ENCODE data around the gene SLC28A3. TPM values are rescaled to one million over a fixed set of nuclear protein-coding genes. Genes with fewer than 3 reads are reported as not detected.

The SLC28A3 gene
- total RNA-seq, 1 donor: 0.43 TPM

- TF ChIP-seq CTCF (IDR thresholded peaks at IDR 0.05; ENCODE audit: insufficient read depth, low read depth, low read length): no peak
- H3K4me3 ChIP-seq (ENCODE audit: low read depth, low read length): no peak overlapping the region
- DNase-seq (ENCODE audit: low read depth): peak; percentile 35
These were observed 42.2 kb upstream of the SLC28A3 start for GRCh38 chr9:84382720-84383119.

DNA sequence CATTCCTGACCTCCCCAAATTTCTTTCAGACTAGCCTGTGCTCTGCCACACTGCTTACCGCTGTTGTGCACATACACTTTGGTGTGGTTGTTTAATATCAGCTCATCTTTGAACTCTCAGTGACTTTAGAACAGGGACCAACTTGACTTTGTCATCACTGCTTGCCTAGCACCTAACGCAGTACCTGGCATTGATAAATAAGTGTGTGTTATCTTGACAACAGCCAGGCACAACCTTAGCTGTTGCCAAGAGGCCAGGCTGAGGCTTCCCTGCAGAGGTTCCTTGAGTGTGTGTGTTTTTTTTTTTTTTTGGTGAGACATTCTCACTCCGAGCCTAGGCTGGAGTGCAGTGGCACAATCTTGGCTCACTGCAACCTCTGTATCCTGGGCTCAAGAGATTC lies 41.0 kb upstream of the SLC28A3 start:
- no peak for DNase-seq (ENCODE audit: low read depth)
- no peak overlapping the region for H3K4me3 ChIP-seq (ENCODE audit: low read depth, low read length)
- TF ChIP-seq CTCF (IDR thresholded peaks at IDR 0.05; ENCODE audit: insufficient read depth, low read depth, low read length): no peak

GRCh38 chr9:84379740-84380139 lies 39.2 kb upstream of the SLC28A3 start:
- no peak overlapping the region for H3K4me3 ChIP-seq (ENCODE audit: low read depth, low read length)
- DNase-seq (ENCODE audit: low read depth): no peak
- TF ChIP-seq CTCF (IDR thresholded peaks at IDR 0.05; ENCODE audit: insufficient read depth, low read depth, low read length): no peak

- TF ChIP-seq CTCF (IDR thresholded peaks at IDR 0.05; ENCODE audit: insufficient read depth, low read depth, low read length): no peak
- no peak for DNase-seq (ENCODE audit: low read depth)
- H3K4me3 ChIP-seq (ENCODE audit: low read depth, low read length): no peak overlapping the region
These were observed 35.4 kb upstream of the SLC28A3 start for GRCh38 chr9:84375954-84376353.

GRCh38 chr9:84374516-84374915 lies 34.0 kb upstream of the SLC28A3 start:
- no peak overlapping the region for H3K4me3 ChIP-seq (ENCODE audit: low read depth, low read length)
- no peak for DNase-seq (ENCODE audit: low read depth)
- no peak for TF ChIP-seq CTCF (IDR thresholded peaks at IDR 0.05; ENCODE audit: insufficient read depth, low read depth, low read length)

- no peak for DNase-seq (ENCODE audit: low read depth)
- TF ChIP-seq CTCF (IDR thresholded peaks at IDR 0.05; ENCODE audit: insufficient read depth, low read depth, low read length): no peak
- no peak overlapping the region for H3K4me3 ChIP-seq (ENCODE audit: low read depth, low read length)
These were observed 33.5 kb upstream of the SLC28A3 start for GRCh38 chr9:84374013-84374412.

DNA sequence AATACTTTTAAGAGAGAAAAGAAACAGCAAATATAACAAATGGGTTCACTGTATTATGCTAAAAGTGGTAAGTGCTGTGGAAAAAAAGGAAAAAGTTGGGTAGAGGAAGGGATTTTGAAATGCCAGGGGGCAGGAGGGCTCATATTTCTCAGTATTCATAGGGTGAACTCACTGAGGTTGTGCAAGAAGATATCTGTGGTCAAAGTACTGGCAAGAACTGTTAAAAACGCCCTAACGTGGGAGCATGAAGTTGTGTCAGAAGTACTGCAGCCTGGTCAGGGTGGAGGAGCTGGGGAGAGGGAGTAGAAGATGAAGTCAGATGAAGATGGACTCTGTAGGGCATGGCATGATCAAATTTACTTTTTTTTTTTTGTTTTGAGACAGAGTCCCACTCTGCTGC lies 31.2 kb upstream of the SLC28A3 start:
- H3K4me3 ChIP-seq (ENCODE audit: low read depth, low read length): no peak overlapping the region
- DNase-seq (ENCODE audit: low read depth): peak; percentile 97
- TF ChIP-seq CTCF (IDR thresholded peaks at IDR 0.05; ENCODE audit: insufficient read depth, low read depth, low read length): no peak

All from fibroblast of villous mesenchyme (primary cell).